GM23338 (cell line): ENCODE data around the gene ROBO1.

ENCODE experiments used
- CREB1 ChIP-seq: fragments of 250-450 bp; sonication (Bioruptor Pico); IDR thresholded peaks from 2 replicates; pipeline ENCODE4 v1.5.0; 2020; ENCODE audit warnings: low read depth, mild to moderate bottlenecking, moderate library complexity
- CTCF ChIP-seq, 2 experiments: fragments of 200-600 bp in 1 of 2; sonication (generic) in 1 of 2; conservative IDR thresholded peaks; 2 replicates each; pipeline versions ENCODE4 v1.5.1 to v1.6.1; 2016 to 2017; ENCODE audit warnings: antibody characterized with exemption in 2 of 2, low read depth in 2 of 2, mild to moderate bottlenecking in 2 of 2, moderate library complexity in 1 of 2
- EZH2phosphoT487 ChIP-seq: fragments of 200-600 bp; sonication (generic); IDR thresholded peaks from one replicate; pipeline ENCODE4 v1.8.1; 2018; ENCODE audit warnings: antibody characterized with exemption; ENCODE audit not compliant: unreplicated experiment
- JUNB ChIP-seq: IDR thresholded peaks from one replicate; pipeline ENCODE4 v1.6.1; 2016; ENCODE audit warnings: antibody characterized with exemption; ENCODE audit not compliant: unreplicated experiment
- NANOG ChIP-seq: IDR thresholded peaks from 2 replicates; pipeline ENCODE4 v1.6.1; 2016; ENCODE audit warnings: antibody characterized with exemption, borderline replicate concordance
- POLR2AphosphoS5 ChIP-seq: IDR thresholded peaks from 2 replicates; pipeline ENCODE4 v1.6.1; 2016; ENCODE audit warnings: antibody characterized with exemption, low read depth
- STAT1 ChIP-seq: IDR thresholded peaks from one replicate; pipeline ENCODE4 v1.6.1; 2016; ENCODE audit warnings: antibody characterized with exemption; ENCODE audit not compliant: unreplicated experiment
- TF ChIP-seq, protein P1 (sequence below): IDR thresholded peaks from one replicate; pipeline ENCODE4 v1.6.1; 2018; ENCODE audit warnings: antibody characterized with exemption; ENCODE audit not compliant: unreplicated experiment

GRCh38 chr3:78580681-78581080 is 1187.1 kb downstream of the ROBO1 start:
- TF ChIP-seq CTCF (conservative IDR thresholded peaks at IDR 0.05; ENCODE audit: low read depth in 2 of 2) (no peak), POLR2AphosphoS5 (no peak), CREB1 (CRISPR knock-in tag) (no peak), EZH2phosphoT487 (no peak), NANOG (no peak), JUNB (no peak), STAT1 (no peak)
- TF ChIP-seq, protein P1, sequence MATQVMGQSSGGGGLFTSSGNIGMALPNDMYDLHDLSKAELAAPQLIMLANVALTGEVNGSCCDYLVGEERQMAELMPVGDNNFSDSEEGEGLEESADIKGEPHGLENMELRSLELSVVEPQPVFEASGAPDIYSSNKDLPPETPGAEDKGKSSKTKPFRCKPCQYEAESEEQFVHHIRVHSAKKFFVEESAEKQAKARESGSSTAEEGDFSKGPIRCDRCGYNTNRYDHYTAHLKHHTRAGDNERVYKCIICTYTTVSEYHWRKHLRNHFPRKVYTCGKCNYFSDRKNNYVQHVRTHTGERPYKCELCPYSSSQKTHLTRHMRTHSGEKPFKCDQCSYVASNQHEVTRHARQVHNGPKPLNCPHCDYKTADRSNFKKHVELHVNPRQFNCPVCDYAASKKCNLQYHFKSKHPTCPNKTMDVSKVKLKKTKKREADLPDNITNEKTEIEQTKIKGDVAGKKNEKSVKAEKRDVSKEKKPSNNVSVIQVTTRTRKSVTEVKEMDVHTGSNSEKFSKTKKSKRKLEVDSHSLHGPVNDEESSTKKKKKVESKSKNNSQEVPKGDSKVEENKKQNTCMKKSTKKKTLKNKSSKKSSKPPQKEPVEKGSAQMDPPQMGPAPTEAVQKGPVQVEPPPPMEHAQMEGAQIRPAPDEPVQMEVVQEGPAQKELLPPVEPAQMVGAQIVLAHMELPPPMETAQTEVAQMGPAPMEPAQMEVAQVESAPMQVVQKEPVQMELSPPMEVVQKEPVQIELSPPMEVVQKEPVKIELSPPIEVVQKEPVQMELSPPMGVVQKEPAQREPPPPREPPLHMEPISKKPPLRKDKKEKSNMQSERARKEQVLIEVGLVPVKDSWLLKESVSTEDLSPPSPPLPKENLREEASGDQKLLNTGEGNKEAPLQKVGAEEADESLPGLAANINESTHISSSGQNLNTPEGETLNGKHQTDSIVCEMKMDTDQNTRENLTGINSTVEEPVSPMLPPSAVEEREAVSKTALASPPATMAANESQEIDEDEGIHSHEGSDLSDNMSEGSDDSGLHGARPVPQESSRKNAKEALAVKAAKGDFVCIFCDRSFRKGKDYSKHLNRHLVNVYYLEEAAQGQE: no peak
